Epithelial cell of proximal tubule (primary cell): ENCODE measurements around the gene ITSN1. TPM values are rescaled to one million over a fixed set of nuclear protein-coding genes. Genes with fewer than 3 reads are reported as not detected.

Source experiments
- DNase-seq: peaks from one replicate; pipeline ENCODE4 v3.0.0-alpha.2; 2011; ENCODE audit warnings: low read depth
- H3K4me3 ChIP-seq: 2 replicates; pipeline ENCODE4 v1.5.1; 2011; ENCODE audit warnings: low read depth, mild to moderate bottlenecking, low read length
- total RNA-seq: library from RNA; depleted of rRNA; stranded (reverse); fragments of >200 nt; gene quantifications from 2 replicates; pipeline ENCODE4 v1.2.3, GENCODE V29; 2015
- TF ChIP-seq, protein P1 (sequence below): conservative IDR thresholded peaks from 2 replicates; pipeline ENCODE4 v1.5.1; 2012; ENCODE audit warnings: low read depth, mild to moderate bottlenecking, low read length

ITSN1 gene
- total RNA-seq, 1 donor from 2014 or later = 24.5 TPM

DNA sequence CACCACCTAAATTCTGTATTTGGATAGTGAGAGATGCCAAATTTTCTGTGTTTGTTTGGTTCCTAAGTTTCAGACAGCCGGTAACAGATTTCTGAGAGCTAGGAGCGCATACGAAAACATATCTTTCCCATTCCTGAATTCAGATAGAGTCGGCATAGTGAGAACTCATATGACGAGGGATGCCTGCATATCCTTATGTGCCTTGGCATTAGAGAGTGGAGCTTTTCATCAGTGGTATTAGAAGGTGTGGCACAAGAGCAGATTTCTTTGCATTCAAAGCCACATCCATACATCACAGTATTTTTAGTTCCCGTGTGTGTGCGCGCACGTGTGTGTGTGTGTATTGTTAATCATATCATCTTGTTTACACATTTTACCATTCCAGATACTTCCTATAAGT lies 187.5 kb downstream of the ITSN1 start:
- no peak overlapping the region for H3K4me3 ChIP-seq
- TF ChIP-seq, protein P1, sequence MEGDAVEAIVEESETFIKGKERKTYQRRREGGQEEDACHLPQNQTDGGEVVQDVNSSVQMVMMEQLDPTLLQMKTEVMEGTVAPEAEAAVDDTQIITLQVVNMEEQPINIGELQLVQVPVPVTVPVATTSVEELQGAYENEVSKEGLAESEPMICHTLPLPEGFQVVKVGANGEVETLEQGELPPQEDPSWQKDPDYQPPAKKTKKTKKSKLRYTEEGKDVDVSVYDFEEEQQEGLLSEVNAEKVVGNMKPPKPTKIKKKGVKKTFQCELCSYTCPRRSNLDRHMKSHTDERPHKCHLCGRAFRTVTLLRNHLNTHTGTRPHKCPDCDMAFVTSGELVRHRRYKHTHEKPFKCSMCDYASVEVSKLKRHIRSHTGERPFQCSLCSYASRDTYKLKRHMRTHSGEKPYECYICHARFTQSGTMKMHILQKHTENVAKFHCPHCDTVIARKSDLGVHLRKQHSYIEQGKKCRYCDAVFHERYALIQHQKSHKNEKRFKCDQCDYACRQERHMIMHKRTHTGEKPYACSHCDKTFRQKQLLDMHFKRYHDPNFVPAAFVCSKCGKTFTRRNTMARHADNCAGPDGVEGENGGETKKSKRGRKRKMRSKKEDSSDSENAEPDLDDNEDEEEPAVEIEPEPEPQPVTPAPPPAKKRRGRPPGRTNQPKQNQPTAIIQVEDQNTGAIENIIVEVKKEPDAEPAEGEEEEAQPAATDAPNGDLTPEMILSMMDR = no peak
- no peak for DNase-seq

- H3K4me3 ChIP-seq = no peak overlapping the region
- TF ChIP-seq, protein P1 = no peak
- DNase-seq = no peak
These were observed 189.8 kb downstream of the ITSN1 start for GRCh38 chr21:33831962-33832659.

- H3K4me3 ChIP-seq = no peak overlapping the region
- TF ChIP-seq, protein P1 = no peak
- no peak for DNase-seq
These were observed 192.7 kb downstream of the ITSN1 start for GRCh38 chr21:33834801-33835500.

GRCh38 chr21:33835920-33836319 lies 193.6 kb downstream of the ITSN1 start:
- no peak overlapping the region for H3K4me3 ChIP-seq
- no peak for DNase-seq
- TF ChIP-seq, protein P1 = no peak

DNA sequence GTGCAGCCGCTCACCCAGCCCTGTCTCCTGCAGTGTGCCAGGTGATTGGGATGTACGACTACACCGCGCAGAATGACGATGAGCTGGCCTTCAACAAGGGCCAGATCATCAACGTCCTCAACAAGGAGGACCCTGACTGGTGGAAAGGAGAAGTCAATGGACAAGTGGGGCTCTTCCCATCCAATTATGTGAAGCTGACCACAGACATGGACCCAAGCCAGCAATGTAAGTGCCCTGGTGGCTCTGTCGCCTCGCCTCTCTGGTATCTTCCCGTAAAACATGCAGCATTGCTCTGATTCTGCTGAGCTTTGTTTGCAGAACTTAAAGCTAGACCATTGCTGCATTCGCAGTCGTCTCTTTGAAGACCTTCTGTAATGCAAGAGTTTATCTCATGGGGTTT lies 194.1 kb downstream of the ITSN1 start:
- TF ChIP-seq, protein P1 = no peak
- DNase-seq = no peak
- H3K4me3 ChIP-seq = no peak overlapping the region

GRCh38 chr21:33839167-33839716 lies 196.9 kb downstream of the ITSN1 start:
- H3K4me3 ChIP-seq = no peak overlapping the region
- TF ChIP-seq, protein P1 = no peak
- no peak for DNase-seq
